Left hindlimb (tissue), 1 donor: ENCODE data around the gene FTL.

Source experiments
- DNase-seq: peaks from one replicate; pipeline ENCODE4 v3.0.0-alpha.2; 2018

The FTL gene

GRCh38 chr19:48993175-48994034 lies 28.3 kb downstream of the FTL start, which contains the start of the genes GYS1 and RUVBL2:
GYS1 (minus strand) TSS chr19:48993309; CDS start chr19:48993112, 197 bp downstream.
RUVBL2 (plus strand) TSS chr19:48993887; CDS start chr19:48993912, 25 bp downstream.
- DNase-seq = peak; percentile 100

- no peak for DNase-seq
Observed at GRCh38 chr19:48994035-48994386, 28.9 kb downstream of the FTL start.

GRCh38 chr19:48997972-48998371 lies 32.9 kb downstream of the FTL start:
- no peak for DNase-seq

- DNase-seq = no peak
Observed at GRCh38 chr19:48999481-49000325, 34.6 kb downstream of the FTL start.

- DNase-seq = no peak
Observed at GRCh38 chr19:49004133-49004532, 39.0 kb downstream of the FTL start.

DNA sequence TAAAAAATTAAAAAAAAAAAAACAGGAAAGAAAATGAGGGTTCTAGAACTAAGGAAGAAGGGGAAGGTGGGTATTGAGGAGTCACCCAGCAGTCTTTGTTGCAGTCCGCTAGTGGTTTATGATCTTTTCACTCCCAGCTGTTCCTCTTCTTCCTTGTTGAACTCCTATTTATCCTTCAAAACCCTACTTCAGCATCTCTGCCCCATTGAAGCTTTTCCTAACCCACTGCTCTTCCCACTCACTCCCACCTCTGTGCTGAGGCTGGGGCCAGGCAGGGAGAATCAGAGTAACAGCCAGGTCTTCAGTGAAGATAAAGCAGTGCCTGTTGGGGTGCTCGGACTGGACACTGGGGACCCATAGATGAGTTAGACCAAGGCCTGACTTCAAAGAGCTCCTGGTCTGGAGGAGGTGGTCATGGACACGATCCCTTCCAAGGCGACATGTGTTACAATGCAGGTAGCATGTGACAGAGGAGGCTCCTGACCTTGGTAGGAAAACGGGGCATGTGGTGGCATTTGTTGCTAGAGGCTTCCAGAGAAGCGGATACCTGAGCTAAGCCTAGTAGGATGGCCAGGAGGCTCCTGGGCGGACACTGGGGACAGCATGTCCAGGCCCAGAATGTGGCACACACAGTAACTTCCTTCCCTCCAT lies 40.0 kb downstream of the FTL start:
- no peak for DNase-seq

GRCh38 chr19:49006905-49007304 lies 41.8 kb downstream of the FTL start:
- DNase-seq = no peak

- DNase-seq = no peak
Observed at GRCh38 chr19:49009828-49010227, 44.7 kb downstream of the FTL start.

- DNase-seq = no peak
Observed at GRCh38 chr19:49010453-49010852, 45.3 kb downstream of the FTL start.

- DNase-seq = no peak
Observed at GRCh38 chr19:49011194-49011593, 46.1 kb downstream of the FTL start.

GRCh38 chr19:49014123-49014869 lies 49.2 kb downstream of the FTL start:
- DNase-seq = no peak

- no peak for DNase-seq
Observed at GRCh38 chr19:49014870-49015255, 49.8 kb downstream of the FTL start.

DNA sequence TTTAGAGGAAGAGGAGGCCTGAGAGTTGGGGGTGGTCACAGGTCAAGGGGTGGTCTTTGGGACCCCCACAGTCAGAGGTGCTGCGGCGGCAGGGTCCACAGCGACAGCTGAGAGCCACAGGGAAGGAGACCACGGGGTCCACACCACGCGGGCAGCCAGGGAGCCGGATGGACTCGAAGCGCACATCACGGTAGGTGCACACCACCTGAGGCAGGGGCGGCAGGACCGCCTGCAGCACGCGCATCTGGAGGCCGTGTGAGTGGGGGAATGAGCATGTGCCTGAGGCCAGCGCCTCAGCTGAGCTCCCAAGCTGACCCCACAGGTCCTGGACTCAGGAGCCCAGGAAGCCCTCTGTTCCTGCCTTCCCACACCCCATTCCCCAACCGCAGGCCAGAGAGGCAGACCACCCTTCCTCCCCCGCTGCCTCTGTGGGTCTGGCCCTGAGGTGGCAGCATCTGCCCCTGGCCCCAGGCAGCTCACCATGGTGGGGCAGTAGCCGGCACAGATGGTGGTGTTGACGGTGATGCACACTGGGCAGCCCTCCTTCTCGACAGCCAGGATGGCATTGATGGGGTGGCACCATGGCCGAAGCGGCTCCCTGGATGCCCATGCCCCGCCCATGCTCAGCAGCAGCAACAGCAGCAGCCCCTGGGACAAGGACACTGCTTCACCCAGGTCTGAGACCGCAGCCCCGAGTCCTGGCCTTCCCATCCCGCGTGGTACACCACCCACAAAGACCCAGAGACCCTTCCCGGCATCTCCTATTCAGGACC lies 51.1 kb downstream of the FTL start:
- DNase-seq = no peak
